DOHH2 (cell line): ENCODE data around the gene TMTC2.

Experiments
- CTCF ChIP-seq: fragments of 200-600 bp; sonication (generic); IDR thresholded peaks from one replicate; pipeline ENCODE4 v1.5.1; 2014; ENCODE audit warnings: antibody characterized with exemption, mild to moderate bottlenecking, low read depth, low read length; ENCODE audit not compliant: poor library complexity, severe bottlenecking
- EZH2phosphoT487 ChIP-seq: fragments of 200-600 bp; sonication (generic); IDR thresholded peaks from 2 replicates; pipeline ENCODE4 v1.6.1; 2017; ENCODE audit warnings: borderline replicate concordance, mild to moderate bottlenecking, antibody characterized with exemption, low read length, moderate library complexity, mixed read lengths

- no peak for TF ChIP-seq CTCF
- TF ChIP-seq EZH2phosphoT487 = no peak
Observed at GRCh38 chr12:83044736-83045135, 358.0 kb downstream of the TMTC2 start.
